ENCODE data around the gene NAA38. TPM values are rescaled to one million over a fixed set of nuclear protein-coding genes. Genes with fewer than 3 reads are reported as not detected.

The NAA38 gene
- total RNA-seq, 1 experiment from 2014 or later, result 50.2 TPM

- no peak overlapping the region for H3T11ph ChIP-seq (ENCODE audit: low read length)
- TF ChIP-seq CTCF (conservative IDR thresholded peaks at IDR 0.05), result no peak
- H3K4me3 Mint-ChIP-seq, result no peak overlapping the region
- H3K27ac Mint-ChIP-seq, result peak overlapping the region in 1 of 3 experiments; percentile 72; a peak in 3 of 7 replicates
- no peak overlapping the region for H3K9ac ChIP-seq (ENCODE audit: extremely low read depth, insufficient read length, low read length)
- H3K23me2 ChIP-seq (ENCODE audit: insufficient read length, low read depth, low read length, poor library complexity, severe bottlenecking), result no peaks in the 10 kb centered on the region
- H4K5ac ChIP-seq (ENCODE audit: insufficient read length, low read depth, low read length), result no peak overlapping the region
- H2AK5ac ChIP-seq (ENCODE audit: insufficient read length, low read length), result no peak overlapping the region
- no peak overlapping the region for H2BK5ac ChIP-seq (ENCODE audit: insufficient read length, low read length)
- H3K23ac ChIP-seq (ENCODE audit: insufficient read length, low read depth, low read length), result no peak overlapping the region
- no peaks in the 10 kb centered on the region for H3K4me1 ChIP-seq (ENCODE audit: insufficient read depth, low read length)
- DNase-seq, result peak; percentile 62
- H3K27me3 Mint-ChIP-seq (ENCODE audit: low read depth), result no peaks in the 10 kb centered on the region; the same call in none of the 2 replicates
- H4K91ac ChIP-seq (ENCODE audit: insufficient read length, low read depth, low read length), result no peak overlapping the region
- H3K14ac ChIP-seq (ENCODE audit: insufficient read depth, low read length), result no peak overlapping the region
- no peak overlapping the region for H4K8ac ChIP-seq (replicated peaks; ENCODE audit: insufficient read length, low read depth, low read length)
- H3K4ac ChIP-seq (ENCODE audit: low read depth, low read length), result no peak overlapping the region
- H2BK15ac ChIP-seq (ENCODE audit: low read depth, low read length), result no peak overlapping the region
- WGBS (ENCODE audit: extremely low coverage, insufficient read length, low lambda C conversion rate), result no CpG with 5 or more reads among the region's 22 CpGs
- no peaks in the 10 kb centered on the region for H3K79me1 ChIP-seq (ENCODE audit: insufficient read depth, low read depth, low read length, poor library complexity, severe bottlenecking)
- H3K18ac ChIP-seq (ENCODE audit: insufficient read length, low read depth, low read length), result no peak overlapping the region
- H3K27me3 ChIP-seq (ENCODE audit: insufficient read depth, low read length), result no peaks in the 10 kb centered on the region; the same call in 1 of the 2 replicates
- H3K27ac ChIP-seq (ENCODE audit: insufficient read length, low read depth, low read length), result no peak overlapping the region
- no peak overlapping the region for H2BK12ac ChIP-seq (ENCODE audit: insufficient read length, low read depth, low read length)
- H3K4me2 ChIP-seq (ENCODE audit: insufficient read depth, insufficient read length, low read length), result no peak overlapping the region
- H3K9me3 ChIP-seq (ENCODE audit: control insufficient read depth, low read depth, low read length), result no peaks in the 10 kb centered on the region
- H3K56ac ChIP-seq (ENCODE audit: insufficient read length, low read depth, low read length), result no peak overlapping the region
- no peak overlapping the region for H2BK20ac ChIP-seq (ENCODE audit: low read depth, low read length, poor library complexity, severe bottlenecking)
- H2BK120ac ChIP-seq (ENCODE audit: low read depth, low read length, poor library complexity, severe bottlenecking), result no peak overlapping the region
- no peaks in the 10 kb centered on the region for H3K79me2 ChIP-seq (ENCODE audit: insufficient read depth, low read length)
- no peaks in the 10 kb centered on the region for H3K9me3 Mint-ChIP-seq
- no peak overlapping the region for H2AFZ ChIP-seq (ENCODE audit: low read length)
- peaks cover 12 to 16% of the 10 kb centered on the region in 2 experiments for H3K4me1 Mint-ChIP-seq
- H4K20me1 ChIP-seq (ENCODE audit: control insufficient read depth, insufficient read depth, insufficient read length), result no peaks in the 10 kb centered on the region
- peaks cover 14 to 68% (median 36%) of the 10 kb centered on the region in 3 experiments; a peak in 6 of 7 replicates for H3K36me3 Mint-ChIP-seq (ENCODE audit: insufficient read depth in 1 of 3, low read depth in 3 of 3)
Observed at GRCh38 chr17:7903154-7904103, 46.1 kb upstream of the NAA38 start.

Measured in H9 (cell line).